Midbrain (tissue), 1 donor: ENCODE results near the gene ZBTB17.
"Not testable (repeated sequence)": the region's sequence is repeated elsewhere in the genome, so short reads cannot be mapped to it uniquely, and the experiment has no call there.

Experiments used
- DNase-seq: peaks from one replicate; lab custom pipeline; 2025; lab: John Stamatoyannopoulos, UW

Gene ZBTB17

GRCh38 chr1:15975805-15976680 lies at the start of gene ZBTB17:
Gene ZBTB17, minus strand, starts transcription at chr1:15976101. Its CDS starts 27,606 bp downstream, at chr1:15948495.
- DNase-seq = peak; percentile 93

DNA sequence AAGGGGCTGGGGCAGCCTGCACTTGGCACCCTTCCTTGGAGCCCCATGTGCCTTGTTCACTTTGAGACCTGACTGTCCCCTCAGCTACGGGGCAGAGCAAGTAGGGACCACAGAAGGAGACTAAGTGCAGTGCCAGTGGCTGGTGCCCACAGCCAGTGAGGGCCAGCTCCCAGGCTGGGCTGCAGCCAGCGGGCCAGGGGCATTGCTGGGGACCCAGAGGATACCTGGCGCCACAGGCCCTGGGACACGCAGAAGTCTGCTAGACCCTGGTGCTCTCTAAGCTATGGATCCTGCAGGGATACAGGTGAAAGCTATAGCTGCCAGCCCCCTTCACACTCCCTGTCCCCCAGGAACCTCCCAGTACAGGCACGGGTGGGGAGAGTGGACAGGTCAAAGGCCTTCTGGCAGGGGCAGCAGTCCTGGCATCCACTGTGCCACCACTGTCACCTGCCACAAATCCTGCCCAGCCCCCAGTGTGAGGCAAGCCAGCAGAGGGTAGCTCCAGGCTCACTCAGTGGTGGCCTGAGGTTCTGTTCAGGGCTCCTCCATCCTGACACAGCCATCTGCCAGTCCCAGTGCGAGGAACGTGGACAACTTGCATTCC lies 47.3 kb upstream of the ZBTB17 start:
- no peak for DNase-seq

- DNase-seq = no peak
These were observed 46.5 kb upstream of the ZBTB17 start for GRCh38 chr1:16022393-16022792.

DNA sequence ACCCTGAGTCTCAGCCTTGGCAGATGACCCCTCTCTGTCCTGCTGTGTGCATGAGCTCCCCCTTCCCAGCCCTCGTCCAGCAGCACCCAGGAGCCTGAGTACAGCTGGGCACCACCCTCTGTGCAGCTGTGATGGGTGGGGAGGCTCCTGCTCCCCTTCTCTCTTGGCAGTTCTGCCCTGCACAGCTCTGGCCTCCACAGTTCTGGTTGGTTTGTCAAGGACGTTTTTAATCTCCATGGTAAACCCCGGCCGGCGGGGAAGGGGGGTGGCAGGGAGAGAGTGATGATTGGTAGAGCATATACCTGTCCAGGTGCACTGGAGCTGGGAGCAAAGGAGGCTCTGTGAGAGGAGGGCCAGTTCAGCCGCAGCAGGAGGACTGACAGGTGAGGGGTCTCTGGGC lies 45.8 kb upstream of the ZBTB17 start, which contains the start of gene CLCNKA:
Gene CLCNKA (plus strand): TSS at position 356 of the 400 bp plus-strand sequence. CDS start 584 bp downstream, outside the sequence.
- DNase-seq = no peak

DNA sequence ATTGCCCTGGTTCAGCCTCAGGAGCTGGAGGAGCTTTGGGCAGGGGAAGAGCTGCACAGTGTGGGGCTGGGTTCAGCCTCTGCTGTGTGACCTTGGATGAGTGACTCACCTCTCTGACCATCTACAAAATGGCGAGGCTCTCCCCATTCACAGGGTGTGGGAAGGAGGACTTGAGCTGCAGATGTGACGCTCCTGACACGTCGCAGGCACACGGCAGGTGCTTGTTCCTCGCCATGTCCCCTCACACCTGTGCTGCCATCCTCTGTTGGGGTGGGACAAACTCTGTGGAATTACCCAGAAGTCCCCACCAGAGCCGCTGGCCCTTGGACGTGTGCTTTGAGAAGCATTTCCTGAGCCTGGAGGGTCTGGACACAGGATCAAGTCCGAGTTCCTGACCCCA lies 45.0 kb upstream of the ZBTB17 start:
- not testable (repeated sequence) for DNase-seq

DNA sequence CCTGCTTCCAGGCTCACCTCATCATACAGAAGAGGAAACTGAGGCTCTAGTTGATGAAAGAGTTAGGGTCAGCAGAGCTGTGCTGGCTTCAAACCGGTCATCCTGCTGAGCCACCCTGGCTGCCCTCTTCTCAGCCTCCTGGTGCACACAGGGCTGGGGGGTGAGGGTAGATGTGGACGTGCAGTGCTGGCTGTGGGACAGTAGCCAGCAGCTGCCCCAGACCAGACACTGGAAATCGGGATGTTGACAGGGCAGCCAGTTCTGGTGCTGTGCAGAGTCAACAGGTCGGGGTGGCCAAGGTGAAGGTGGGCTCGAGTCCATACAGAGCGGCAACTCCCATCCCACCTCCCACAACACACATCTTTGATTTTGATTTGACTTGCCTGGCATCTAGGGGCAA lies 44.4 kb upstream of the ZBTB17 start:
- DNase-seq = no peak

DNA sequence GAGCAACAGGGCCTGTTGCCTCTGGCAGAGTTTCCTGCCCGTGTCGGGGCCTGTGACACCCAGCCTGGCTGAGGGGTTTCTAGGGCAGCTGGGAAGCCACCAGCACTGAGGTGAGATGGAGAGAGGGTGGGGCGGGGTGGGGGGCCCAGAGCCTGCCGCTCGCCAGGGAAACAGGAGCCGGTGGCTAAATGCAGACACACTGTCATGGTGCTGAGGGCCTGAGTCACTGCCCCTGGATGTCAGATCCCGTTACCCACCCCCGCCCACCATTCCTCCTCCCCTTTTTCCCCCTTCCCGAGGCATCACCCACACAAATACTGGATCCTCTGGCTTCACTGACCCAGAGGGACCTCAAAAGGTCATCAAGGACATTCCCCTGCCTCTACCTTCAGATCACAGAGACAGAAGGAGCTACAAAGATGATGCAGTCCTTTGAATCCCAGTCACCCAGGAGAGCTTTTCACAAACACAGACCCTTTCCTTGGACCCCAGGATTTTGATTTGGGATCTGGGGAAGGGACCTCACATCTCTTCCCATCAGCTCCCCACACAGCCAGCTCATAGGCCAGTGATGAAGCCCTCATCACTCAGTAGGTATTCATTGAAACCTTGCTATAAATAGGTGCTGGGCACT lies 43.9 kb upstream of the ZBTB17 start:
- peak; percentile 6 for DNase-seq

DNA sequence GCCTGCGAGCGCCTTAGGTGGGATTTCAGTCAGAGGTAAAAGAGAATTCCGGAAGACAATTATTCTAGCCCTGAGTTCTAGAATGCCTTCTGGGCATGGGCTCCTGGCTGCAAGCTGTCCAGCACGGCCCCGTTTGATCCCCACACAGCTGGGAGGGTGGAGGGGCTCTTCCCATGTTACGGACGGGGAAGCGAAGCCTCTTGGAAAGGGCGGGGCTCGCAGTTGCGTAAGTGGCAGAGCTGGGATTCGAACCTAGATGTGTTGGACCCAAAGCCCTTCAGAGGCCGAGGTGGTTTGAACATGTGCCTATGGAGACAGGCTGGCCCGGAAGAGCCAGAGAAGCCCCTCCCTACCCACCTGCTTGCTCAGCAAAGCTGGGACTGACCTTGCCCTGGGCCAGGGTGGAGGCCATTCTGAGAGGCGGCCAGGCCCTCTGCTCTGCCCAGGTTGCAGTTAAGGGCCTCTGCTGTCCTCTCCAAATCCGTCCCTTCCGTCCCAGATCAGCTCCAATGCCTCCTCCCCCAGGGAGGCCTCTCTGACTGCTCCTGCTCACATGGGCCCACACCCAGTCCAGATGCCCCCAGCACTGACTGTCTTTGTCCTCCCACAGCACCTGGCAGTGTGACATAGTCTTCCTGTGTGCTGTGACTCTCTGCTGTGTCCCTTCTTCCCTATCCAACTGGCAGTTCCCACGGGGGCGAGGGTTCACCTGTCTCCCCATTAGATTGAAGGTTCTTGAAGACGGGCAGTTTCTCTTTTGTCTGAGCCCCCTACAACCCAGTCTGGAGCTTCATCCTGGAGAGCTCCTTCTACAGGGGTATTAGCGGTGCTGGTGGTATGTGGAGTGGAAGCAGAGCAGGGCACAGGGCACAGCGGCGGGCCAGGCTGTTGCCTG lies 43.1 kb upstream of the ZBTB17 start:
- no peak for DNase-seq

GRCh38 chr1:16018308-16018707 lies 42.4 kb upstream of the ZBTB17 start:
- no peak for DNase-seq

DNA sequence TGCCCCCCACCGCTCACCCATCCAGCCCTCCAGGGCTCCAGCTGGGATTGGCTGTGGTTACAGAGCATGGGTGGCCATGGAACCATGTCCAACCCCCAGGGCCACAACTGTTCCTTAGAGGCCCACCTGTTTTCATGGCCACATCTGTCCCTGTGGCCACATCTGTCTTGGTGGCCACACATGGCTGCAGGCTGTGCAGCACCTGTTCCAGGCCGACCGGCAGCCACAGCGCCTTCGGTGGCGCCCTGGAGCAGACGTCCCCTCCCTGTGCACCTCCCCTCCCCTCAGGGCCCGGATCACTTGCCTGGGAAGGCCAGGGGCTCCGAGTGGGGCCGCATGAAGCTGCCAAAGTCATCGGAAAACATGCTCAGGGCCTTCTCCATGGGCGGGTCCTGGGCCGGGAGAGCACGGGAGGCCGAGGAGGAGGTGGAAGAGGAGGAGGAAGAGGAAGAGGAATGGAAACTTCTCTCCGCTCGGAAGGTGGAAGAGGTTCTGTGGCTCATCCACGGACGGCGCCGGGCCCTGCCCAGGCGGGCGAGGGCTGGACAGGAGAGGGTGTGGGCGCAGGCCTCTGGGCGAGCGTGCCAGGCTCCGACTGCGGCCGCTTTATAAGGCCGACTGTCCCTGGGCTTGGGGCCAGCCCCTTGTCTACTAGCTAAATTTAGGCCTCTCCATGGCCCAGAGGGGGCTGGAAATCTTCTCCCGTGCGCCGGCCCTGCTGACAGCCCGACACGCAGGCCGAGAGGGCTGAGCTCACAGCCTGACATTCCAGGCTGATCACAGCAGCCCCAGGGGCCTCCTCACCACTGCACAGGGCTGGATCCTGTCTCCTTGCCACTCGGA lies 41.8 kb upstream of the ZBTB17 start, which contains the start of gene HSPB7:
Gene HSPB7 (minus strand): TSS at position 583 of the 843 bp plus-strand sequence. CDS start 80 bp downstream, at position 503.
- peak; percentile 12 for DNase-seq

DNA sequence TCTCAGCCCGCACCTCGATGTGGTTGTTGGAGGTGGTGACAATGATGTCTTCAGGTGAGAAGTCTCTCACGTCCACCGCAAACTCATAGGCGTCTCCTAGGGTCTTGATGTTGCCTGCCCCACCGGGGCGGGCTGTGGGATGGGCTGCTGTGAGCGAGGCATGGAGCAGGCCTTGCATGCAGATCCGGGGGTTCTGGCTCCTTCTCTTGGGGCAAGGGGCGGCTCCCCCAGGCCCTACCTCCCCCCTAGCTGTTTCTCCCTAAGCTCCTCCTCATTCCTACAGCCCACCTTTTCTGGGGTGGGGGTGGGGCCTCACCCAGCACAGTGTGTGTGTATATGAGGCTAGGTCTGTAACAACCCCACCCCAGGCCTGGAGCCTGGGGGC lies 41.2 kb upstream of the ZBTB17 start:
- no peak for DNase-seq

GRCh38 chr1:16015960-16016901 lies 40.3 kb upstream of the ZBTB17 start:
- DNase-seq = no peak

DNA sequence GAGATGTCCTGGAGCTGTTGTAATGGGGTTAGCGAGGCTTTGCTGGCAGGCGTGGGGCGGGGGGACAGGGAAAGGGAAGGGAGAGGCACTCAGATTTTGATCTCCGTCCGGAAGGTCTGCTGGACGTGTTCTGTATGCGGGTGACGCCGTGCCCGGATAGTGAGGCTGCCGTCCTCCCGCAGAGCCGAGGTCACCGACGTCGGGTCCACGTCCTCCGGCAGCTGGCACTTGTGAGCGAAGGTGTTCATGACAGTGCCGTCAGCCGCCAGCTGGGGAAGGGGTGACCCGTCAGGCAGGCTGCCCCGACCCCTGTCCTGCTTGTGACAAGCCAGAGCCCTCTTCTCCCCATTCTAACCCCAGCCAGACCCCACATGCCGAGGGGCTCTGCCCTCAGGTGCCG lies 39.6 kb upstream of the ZBTB17 start:
- no peak for DNase-seq

- no peak for DNase-seq
These were observed 38.9 kb upstream of the ZBTB17 start for GRCh38 chr1:16014509-16015482.

- DNase-seq = no peak
These were observed 38.0 kb upstream of the ZBTB17 start for GRCh38 chr1:16013908-16014258.

- no peak for DNase-seq
These were observed 37.5 kb upstream of the ZBTB17 start for GRCh38 chr1:16013220-16013907.

DNA sequence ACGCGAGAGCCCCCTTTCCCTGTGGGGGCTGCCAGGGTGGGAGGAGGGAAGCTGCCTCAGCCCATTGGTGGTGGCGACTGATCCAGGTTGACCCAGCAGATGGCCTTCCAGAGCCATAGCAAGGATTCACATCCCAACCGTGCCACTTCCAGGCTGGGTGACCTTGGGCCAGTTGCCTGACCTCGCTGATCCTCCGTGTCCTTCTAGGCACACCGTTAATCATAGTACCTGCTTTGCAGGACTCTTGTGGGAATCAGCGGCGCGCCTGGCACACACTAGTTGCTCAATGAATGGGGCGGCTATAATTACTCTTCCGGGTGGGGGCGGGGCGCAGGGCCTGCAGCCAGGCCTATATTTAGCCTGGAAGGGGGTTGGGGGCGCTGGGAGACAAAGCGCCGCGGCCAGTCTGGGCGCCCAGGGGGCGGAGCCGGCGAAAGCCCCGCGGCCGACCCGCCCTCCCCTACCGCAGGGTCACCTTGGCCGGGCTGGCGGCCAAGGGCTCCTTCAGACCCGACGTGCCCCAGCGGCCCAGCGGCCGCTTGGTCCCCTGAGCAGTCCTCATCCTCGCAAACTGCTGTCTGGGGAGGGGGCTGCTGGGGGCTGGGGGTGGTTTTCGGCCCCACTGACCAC lies 36.8 kb upstream of the ZBTB17 start:
- DNase-seq = no peak
